ENCODE measurements around the gene NAPSA. TPM values are rescaled to one million over a fixed set of nuclear protein-coding genes. Genes with fewer than 3 reads are reported as not detected.

The NAPSA gene
- total and polyA plus RNA-seq, 10 of the 15 experiments (the other 5 are each of a cell fraction or from before 2014, with no cell fraction given) = 6.7 to 45.4 (median 17.1) TPM

GRCh38 chr19:50329146-50329925 lies 36.1 kb downstream of the NAPSA start, which contains the start of gene KCNC3 (continued):
- TF ChIP-seq TAF1 (IDR thresholded peaks at IDR 0.05; ENCODE audit: borderline replicate concordance, low read depth, low read length) (peak; percentile 45; the same call in 1 of the 2 replicates), MXI1 (IDR thresholded peaks at IDR 0.05; ENCODE audit: low read depth, low read length) (peak; percentile 77), SIX5 (IDR thresholded peaks at IDR 0.05; ENCODE audit: low read depth, low read length, severe bottlenecking) (no peak), MLLT1 (IDR thresholded peaks at IDR 0.05) (peak; percentile 61; the same call in 1 of the 2 replicates), SP1 (IDR thresholded peaks at IDR 0.05; ENCODE audit: low read depth, low read length) (peak; percentile 44), E2F4 (IDR thresholded peaks at IDR 0.05; ENCODE audit: low read depth, low read length) (peak; percentile 50; the same call in 1 of the 2 replicates), DPF2 (IDR thresholded peaks at IDR 0.05) (no peak), ATF7 (IDR thresholded peaks at IDR 0.05; ENCODE audit: low read depth) (peak; percentile 40), RCOR1 (conservative IDR thresholded peaks at IDR 0.05; ENCODE audit: low read depth, low read length) (no peak), USF1 (IDR thresholded peaks at IDR 0.05; ENCODE audit: borderline replicate concordance, extremely low read length, insufficient read depth, low read depth, low read length) (no peak), CHD4 (IDR thresholded peaks at IDR 0.05) (no peak), HDGF (IDR thresholded peaks at IDR 0.05) (peak; percentile 94), E2F8 (IDR thresholded peaks at IDR 0.05; ENCODE audit: low read depth, partially characterized antibody) (peak; percentile 79)

Measured in GM12878 (cell line).